GM18502 (cell line): ENCODE measurements around the gene FILIP1L.

Source experiments
- ATAC-seq: cut with Tn5 transposase; IDR thresholded peaks from one replicate; pipeline ENCODE4 v1.9.1; 2021; ENCODE audit warnings: mild to moderate bottlenecking; ENCODE audit not compliant: unreplicated experiment, poor library complexity

The FILIP1L gene

DNA sequence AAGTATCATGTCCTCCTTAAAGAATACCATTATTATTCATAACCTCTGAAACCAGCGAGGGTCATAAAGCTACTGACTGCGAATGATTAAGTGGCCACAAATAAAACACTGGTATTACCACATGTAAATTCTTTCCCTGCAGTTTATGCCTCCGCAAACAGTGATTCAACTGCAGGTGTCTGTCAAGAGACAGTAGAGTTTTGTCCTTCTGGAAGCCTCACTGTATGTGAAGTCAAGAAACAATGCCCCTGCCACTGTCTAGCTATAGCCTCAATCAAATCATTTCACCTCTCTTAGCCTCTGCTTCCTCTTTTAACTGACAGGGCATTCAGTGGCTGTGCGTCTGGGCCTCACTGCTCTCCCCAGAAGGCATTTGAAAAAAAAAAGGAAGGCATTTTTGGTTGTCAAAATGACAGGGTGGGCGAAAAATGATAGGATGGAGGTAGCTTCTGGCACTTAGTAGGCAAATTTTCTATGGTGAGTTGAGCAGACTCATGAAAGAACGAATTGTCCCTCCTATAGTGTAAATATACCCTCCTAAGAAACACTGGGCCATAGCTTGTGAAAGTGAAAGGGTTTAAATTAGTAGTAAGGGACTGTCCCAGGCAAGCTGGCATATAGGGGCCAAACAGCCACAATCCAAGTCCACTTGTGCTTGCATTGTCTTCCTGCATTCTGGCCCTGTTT lies 66.7 kb downstream of the FILIP1L start:
- ATAC-seq, result peak; percentile 79

DNA sequence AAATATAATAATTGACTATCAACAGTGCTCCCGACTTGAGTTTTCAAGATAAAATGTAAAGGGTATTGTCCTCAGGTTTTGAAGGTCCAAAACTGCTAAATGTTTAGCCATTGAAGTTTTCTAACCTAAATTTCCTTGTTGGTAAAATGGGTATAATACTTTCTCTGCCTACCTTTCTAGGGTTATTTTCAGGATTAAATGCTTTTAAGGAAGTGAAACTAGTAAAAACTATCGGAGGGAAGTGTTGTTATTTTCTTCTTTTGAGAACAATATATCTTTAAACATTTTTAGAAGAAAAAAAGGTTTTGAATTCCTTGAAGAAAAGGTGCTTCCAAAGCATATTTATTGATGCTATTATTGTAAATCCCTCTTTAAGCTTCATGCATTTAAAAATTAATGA lies 67.3 kb downstream of the FILIP1L start:
- no peak for ATAC-seq

DNA sequence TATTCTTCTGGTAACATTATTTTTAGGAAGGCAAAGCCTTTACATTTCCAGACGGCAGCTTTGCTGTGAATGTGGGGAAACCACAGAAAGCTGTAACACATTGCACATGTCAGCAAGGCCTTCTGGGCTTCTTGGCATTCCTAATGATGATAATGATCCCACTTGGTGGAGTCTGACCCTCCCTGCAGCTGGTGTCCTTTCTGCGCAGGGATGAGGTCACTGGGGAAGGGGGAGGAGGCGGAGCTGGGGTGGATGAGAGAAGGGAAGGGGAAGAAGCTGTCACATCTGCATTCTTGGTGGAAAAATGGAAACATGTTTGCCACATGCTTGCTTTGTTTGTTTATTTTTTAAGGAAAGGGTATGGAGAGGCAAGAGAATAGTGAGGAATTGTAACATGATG lies 68.6 kb downstream of the FILIP1L start:
- no peak for ATAC-seq

DNA sequence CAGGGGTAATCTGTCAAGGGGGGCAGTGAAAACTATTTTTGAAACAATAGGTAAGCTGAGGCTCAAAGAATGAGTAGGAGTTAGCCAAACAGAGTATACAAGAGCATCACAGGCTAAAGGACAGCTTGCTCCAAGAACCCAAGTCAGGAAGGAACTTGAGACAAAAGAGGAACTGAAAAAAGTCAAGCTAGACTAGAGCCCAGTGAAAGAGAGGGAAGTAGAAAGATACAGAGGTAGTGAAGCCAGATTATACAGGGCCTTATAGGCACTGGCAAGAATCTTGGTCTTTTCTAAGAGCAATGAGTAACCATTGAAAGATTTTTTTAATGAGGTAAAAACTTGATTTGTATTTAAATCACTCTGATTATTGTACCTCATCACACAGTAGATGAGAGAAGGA lies 69.9 kb downstream of the FILIP1L start:
- ATAC-seq, result peak; percentile 83

DNA sequence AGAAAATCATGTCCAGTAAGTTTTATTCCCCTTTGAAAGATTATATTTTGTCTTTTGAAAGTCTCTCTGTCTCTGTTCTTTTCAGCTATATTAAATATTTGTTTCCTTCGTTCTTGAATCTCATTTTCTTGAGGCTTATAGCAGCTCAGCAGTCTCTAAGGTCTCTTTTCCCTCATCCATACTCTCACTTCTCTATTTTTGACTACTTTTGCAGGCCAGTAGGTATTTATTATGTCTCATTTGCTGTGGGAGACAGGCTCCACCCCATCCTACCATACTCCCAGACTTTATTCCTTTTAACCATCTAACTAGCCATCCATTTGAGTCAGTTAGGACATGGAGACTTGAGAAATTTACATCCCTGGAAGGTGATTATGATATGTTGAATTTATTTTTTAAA lies 71.0 kb downstream of the FILIP1L start:
- no peak for ATAC-seq

DNA sequence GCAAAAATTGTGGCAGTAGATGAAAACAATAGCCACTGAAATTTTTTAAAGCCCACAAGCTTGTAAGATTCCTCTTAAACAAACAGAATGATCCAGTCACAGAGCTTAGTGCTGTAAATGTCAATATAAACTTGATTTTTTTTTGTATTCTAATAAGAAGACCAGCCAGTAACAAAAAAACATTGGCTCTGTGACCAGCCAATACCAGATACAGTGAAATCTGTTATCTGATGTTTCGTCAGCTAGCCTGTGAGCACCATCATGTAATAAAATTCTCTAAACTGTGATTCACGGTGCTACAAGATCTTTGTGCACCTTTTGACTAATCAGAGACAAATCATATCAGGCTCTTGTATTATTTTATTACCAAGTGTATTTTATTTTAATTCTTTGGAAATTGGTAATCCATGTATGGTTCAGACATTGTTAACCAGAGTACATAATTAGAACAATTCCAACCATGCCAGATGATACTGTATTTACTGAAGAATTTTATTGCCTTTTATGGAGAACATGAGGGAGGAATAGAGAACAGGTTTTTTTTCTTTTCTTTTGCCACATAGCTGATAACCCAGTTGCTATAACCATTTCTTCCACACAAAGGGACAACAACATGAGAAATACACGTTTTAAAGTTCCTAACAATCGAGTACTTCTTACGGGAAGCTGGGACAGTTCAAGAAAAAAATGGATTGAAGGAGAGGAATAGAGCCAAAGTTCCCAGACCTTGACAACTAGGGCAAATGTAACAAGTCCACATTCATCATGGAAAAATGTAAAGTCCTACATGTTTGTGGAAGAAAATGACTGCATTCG lies 71.9 kb downstream of the FILIP1L start:
- no peak for ATAC-seq

DNA sequence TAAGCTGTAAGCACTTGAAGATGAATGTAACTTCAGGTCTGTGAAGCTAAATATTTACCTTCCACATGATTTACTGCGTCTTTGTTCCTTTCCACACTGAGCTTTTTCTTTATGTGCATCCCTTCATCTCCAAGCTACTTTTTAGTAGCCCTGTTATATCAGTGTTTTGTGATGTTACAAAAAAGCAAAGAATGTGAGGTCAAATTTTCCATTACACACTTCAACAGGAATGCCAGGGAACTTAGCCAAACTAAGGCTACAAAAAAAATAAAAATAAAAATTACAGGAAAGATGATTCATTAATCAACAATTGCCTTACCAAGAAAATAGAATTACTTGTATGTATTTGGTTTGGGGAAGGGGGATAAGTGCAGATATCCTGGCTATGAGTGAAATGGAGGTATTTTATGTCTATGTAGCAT lies 73.0 kb downstream of the FILIP1L start:
- ATAC-seq, result no peak

DNA sequence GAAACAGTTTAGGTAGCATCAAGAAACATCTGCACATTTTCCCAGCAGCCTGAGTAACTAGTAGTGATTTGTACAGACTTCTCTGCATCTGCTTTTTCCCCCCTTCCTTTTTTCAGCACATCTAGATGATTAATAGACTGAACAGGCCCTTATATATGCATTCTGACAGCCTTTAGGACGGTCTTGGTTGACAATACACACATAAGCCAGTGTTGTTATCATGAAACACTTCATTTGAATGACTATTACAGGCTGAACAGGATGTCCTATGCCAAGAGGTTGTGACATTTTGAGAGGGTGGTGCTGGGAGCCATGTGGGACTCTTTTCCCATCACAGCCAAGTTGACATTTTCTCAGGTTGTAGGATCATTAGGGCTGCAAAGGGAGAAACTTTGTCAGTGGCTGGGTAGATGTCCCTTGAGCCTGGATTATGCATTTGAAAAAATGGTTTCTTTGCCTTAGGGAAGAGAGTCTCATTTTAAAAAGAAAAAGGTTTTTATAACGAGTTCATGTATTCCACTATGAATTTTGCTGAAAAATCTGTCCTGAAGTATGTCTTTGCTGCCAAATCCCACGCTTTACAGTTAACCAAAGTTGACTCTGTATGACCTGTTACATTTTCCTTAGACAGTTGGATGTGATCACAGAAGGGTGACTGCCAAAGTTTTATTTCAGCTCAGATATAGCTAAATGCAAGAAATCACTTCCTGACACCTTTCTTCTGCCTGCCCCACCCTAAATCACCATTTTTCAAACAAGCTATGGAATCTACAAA lies 73.7 kb downstream of the FILIP1L start:
- no peak for ATAC-seq

DNA sequence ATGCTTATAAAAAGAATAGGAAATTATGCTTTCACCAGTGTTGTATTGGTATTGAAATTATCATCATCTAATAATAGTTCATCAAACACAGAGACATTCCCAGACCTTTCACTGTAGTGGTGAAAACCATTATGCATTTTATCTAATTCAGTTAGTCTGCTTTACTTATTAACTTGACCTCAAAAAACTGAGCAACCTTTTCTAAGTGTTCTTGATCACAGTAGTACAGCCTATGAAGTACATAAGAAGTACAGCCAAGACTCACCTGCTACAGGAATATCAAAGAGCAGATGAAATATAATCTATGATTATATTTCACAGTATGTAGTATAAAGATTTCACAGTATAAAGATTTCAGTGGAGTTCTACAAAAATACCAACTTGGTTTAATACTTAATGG lies 75.2 kb downstream of the FILIP1L start:
- no peak for ATAC-seq

DNA sequence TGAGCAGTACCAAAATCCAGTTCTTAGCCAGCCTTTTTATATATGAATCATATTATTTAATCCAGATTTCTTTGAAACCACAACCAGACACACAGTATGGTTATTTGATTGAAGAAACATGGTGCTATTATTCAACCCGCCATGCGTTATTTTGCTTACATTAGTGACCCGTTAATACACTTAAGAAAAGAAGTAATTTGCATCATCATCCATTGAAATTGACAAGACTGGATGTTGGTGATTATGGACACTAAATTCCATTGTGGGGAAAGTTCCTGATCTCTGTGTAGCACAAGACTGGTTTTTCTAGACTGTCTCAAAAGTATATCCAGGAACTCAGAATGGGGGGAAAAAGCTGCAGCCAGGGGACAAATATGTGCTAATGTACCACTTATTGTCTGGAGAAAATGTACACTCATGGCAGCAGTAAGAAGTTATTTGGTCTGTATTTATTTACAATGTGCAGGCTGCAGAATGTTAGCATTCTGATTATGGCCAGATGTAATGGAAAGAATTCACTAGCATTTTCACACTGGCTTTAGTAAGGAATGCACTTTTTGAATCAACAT lies 80.3 kb downstream of the FILIP1L start:
- ATAC-seq, result no peak

DNA sequence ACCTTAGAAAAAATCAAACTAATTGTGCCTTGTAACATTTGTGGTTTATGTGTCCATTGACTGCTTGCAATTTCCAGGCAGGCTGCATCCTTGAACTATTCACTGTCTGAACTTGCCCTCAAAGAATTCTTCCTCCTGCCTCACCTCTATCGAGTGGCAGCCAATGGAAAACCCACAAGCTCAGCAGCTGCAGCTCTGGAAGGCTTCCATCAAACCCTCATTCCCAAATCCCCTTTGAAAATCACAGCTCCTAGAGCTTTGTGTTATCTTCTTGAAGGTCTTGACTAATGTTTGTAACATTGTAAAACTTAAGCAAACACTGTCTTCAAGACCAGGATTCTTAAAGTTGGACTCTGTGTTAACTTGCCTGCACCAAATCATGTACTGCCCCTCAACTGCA lies 81.1 kb downstream of the FILIP1L start:
- no peak for ATAC-seq

DNA sequence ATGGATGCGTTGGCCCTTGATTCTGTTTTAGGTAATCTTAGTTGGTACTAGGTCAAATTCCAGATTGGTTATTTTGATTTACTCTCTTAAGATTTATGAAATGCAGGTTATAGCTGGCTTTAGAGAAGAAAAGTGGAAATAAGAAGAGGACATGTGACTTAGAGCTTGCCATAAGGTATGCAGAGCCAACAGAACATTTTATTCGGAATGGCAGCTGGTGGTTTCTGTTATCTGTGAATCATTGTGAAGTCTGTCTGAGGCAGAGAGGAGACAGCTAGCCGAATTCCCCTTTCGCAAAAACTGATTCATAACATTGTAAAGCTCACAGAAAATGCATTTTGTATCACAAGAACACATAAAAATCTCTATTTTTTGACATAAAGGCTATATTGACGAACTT lies 82.1 kb downstream of the FILIP1L start:
- ATAC-seq, result no peak

DNA sequence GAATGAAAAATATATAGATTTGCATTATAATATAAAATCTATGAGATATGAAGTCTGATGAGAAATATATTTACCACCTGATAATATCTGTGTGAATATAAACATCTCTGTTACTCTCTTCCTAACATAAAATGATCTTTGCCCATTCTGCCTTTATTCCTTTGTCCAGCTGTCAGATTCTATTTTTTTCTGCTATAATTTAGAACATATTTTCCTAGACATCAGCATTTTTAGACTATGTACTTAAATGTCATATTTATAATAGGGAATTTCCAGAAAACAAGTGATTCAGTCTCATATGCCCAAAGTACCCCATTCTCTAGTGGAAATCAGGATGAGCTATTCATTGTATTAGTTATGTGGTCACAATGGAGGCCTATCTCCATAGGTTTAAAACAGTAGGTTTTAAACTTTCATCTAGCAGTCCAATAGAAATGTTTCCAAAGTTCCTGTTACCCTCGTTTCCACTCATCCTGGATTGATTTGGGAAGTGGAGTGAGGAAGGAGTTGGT lies 83.3 kb downstream of the FILIP1L start:
- ATAC-seq, result no peak

DNA sequence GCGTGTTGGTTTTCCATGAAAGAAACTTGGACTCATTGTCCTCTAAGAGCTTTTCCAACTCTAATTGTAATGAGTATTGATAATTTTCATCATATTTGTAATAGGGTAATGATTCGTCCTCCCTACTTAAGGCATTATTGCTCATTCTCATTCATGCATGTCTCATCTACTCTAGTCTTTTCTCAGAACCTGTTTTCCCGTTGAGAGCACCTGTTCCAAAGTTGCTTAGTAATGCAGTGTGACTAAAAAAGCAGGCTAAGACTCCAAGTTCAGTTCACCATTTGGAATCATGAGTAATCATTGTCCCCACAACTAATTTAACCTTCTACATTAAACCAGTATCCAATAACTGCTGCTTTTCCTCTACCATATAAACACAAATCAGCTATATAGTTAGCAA lies 84.0 kb downstream of the FILIP1L start:
- peak; percentile 48 for ATAC-seq

DNA sequence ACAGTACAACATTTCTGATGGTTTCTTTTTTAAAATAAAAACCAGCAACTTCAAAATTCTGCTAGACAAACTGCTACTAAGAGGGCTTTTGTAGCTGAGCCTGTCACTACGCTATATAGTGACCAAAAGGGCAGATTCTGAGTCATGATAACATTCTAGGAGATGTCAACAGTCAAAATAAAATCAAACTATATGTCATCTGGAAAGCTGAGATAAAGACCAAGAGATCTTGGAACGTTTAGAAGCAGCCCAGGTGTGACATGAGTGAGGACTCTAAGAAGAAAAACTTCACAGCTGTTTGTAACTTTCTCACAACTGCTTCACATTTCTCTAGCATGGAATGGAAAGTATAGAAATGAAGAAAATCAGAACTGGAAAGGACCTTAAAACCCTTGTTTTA lies 84.6 kb downstream of the FILIP1L start:
- ATAC-seq, result peak; percentile 68

DNA sequence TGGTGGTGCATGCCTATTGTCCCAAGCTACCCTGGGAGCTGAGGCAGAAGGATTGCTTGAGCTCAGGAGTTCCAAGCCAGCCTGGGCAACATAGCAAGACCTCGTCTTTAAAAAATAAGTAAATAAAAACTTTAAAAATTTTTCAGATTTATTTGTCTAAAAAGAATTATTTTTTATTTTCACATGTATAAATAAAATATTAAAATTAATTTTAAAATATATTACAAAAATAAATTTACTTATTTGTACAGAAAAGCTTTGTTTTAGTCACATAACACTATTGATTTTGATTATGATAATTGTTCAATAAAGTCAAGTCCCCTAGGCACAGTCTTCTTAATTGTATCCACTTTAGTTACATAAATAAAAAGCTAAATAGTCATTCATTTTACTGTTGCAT lies 85.2 kb downstream of the FILIP1L start:
- ATAC-seq, result no peak

DNA sequence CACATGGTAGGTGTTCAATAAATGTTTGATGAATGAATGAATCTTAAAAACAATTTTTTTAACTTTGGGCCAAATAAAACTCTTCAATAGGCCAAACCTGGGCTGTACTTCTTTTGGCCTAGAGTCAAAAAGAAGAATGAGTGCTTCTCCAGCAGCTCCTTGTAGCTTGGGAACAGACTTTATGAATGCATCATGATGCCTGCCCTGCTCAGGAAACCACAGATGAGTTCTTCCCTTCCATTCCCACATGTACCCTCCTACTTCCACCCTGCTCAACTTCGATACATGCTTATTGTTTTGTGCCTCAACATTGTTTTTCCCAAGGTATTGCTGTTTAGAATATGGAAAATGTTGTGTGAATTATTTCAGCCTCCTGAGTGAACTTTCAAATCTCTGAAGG lies 87.0 kb downstream of the FILIP1L start:
- no peak for ATAC-seq

DNA sequence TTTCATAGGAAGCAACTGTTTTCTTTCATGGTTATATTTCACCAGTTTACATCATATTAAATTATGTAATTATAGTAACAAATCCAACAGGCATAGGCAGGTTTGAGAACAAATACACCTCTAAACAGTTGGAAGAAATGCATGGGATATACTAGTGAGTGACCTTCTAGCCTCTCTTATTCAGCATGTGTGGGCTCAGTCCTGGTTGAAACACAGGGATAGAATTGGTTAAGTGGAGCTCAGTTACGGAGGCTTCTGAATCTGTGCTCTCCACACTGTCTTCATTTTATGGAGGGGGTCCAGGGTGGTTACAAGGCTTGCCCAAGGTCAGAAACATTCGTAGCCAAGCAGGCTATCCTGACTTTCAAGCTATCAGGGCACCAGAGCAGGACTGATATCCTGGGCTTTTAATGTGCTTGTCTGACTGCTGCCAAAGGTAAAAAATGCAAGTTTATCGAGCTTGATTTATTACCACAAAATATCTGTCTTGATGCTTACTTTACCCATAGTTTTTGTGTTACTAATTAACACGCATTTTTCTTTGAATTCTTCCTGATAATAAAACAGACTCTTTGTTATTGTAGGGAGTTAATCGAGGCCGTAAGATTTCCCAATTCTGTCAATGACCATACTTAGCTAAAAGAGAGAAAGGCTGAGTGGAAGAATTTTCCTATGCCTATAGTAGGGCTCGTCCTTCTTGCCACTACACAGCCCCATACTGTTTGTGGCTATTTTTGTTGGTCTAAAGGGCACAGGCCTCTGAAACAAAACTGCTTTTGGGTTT lies 89.6 kb downstream of the FILIP1L start:
- ATAC-seq, result no peak

DNA sequence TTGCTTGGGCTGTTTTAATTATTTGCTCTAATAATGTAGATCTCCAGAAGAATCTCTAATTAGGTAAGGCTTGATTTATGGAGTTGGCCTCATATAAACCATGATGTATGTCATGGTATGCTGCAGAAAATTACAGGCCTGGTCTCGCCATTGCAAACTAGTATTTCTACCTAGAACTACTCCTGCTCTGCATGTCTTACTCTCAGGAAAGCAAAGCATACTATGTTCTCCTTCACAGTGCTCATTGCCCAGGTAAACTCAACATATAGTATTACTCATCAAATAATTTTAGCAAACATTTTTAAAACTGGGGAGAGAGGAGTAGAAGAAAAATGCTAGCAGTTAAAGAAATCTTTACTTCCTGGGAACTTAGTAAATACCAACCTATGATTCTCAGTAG lies 90.7 kb downstream of the FILIP1L start:
- ATAC-seq, result no peak

DNA sequence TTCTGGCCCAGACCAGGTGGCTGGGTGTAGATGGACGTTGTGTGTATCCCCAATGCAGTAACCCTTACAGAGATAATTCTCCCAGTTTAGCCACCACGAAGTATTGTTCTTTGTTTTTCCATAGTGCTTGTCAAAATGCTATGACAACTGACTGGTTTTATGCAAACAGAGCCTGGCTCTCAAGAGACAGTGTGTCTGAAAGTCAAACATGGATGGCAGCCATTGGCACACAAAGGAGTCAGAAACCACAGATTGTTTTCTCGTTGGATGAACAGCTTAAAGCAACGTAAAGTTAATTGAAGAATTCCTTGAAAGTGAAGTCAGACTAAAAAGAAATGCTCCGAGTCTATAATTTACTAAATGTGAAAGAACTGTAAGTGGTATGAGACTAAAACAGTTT lies 91.2 kb downstream of the FILIP1L start:
- no peak for ATAC-seq
